DLD1 (cell line): Measurements from ENCODE around the gene GPR55.

ENCODE experiments used
- in situ Hi-C: cut with HindIII; loops from 2 replicates; pipeline ENCODE4 v1.10.0; 2017; ENCODE audit warnings: low sequenced_read_pairs

GPR55 gene

GRCh38 chr2:230935130-230935430, 10.0 kb upstream of the GPR55 start:
- in situ Hi-C loops = no loop called here

DNA sequence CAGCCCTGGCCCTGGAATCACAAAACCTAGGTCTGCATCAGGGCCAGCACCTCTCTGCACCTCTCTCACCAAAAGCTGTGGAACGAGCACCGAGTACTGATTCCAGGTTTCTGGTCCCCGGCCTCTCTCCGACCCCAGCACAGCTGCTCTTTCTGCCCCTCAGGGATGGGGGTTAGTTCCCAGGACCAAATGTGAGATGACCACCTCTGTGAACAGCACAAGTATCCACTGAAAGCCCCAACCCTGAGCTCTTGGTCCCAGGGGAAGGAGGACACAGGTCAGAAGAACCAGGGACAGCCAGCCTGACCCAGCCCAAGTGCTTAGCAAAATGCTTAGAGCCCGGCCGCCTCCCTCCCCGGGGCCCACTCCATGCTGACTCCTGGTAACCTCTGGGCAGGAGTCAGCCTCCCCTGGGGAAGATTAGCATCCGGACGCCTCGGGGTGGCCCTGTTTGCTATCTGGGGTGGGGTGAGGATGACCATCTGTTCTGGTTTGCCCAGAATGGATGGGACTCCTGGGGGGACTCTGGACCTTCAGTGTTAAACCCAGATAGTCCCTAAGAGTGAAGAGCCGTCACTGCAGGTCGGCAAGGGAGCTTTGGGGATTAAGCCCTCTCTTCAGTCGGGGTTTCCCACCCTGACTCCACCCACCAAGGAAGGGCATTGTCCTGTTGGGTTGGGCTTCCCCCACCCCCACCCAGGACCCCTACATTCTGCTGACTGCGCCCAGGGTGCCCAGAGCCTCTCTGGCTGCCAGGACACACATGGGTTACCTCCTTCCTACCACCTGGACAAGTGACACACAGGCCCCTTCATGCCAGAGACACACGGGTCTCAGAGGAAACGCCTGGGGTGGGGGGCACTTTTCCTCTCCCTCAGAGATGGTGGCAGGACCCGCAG, 9.4 kb upstream of the GPR55 start:
- in situ Hi-C loops = no loop called here

DNA sequence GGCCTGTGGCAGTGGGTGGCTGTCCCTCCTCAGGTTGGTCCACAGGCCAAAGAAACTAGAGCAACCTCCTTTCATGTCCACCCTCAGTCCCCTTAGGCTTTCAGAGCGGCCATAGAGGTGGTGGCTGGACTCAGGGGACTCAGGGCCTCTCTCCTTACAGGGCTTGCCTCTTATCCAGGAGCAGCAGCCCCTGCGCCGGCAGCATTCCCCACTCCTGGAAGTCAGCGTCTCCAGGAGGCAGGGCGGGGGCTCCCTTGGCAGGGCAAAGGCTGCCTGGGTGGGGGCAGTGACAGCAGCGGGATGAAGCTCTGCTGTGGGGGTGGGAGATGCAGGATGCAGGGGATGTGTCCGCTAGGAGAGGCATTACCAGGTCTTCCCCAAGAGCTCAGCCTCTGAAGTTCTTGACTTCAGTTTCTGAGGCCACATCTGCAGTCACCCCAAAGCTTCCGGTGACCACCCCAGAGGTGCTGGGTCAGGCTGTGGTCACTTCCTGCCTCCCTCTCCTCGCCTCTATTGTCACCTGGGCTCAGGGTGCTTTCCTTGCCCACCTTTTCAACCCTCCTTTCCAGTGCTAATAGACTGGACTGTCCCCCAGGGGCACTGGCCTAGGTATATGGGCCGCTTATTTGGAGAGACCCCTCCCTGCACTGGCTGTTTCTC, 8.6 kb upstream of the GPR55 start:
- in situ Hi-C loops = no loop called here

GRCh38 chr2:230932556-230933511, 7.8 kb upstream of the GPR55 start:
- in situ Hi-C loops = no loop called here

- in situ Hi-C loops = no loop called here
Measured at GRCh38 chr2:230931556-230932231, 6.7 kb upstream of the GPR55 start.

DNA sequence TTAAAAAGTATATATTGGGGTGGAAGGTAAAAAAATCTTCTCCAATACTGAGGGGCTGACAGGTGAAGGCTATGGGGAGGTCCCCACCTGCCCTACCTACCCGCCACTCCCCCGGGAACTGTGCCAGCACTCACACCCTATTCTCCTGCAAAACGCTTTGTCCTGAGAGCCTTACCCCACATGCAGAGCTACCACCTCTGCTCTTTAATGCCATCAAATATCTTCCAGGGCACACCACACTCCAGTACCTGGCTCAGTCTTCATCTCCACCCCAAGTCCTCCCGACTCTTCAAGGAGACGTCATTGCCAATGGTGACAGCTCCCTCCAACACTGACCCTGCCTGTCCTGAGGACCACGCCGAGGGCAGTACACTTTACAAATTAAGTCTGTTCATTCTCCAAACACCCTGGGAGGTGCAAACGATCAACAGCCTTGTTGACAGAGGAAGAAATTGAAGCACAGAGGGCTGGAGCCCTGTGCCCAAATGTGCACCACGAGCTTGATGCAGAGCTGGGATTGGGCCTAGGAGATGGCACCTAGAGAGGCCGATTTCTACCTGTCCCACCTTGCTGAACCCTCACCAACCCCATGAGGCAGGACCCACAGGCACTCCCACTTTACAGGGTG, 6.0 kb upstream of the GPR55 start:
- in situ Hi-C loops = no loop called here

DNA sequence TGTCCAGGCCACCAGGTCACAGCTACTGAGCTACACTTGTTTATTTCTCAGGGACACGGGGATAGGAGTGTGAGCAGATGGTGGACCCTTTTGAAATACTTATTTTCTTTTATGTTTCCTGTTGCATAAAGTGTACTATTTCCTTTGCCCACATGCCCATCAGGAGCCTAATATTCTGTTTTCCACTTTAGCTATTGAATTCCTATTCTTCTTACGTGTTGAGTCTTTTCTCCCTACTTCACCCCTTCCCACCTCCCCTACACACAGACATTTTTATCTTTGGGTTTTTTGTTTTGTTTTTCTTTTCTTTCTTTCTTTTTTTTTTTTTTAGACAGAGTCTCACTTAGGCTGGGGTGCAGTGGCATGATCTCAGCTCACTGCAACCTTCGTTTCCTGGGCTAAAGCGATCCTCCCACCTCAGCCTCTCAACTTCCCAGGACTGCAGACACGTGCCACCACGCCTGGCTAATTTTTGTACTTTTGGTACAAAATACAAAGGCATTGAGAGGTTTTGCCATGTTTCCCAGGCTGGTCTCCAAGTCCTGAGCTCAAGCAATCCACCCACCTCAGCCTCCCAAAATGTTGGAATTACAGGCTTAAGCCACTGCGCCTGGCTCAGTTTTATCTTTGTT, 5.2 kb upstream of the GPR55 start:
- in situ Hi-C loops = no loop called here

- in situ Hi-C loops = no loop called here
Measured at GRCh38 chr2:230929381-230930148, 4.5 kb upstream of the GPR55 start.

DNA sequence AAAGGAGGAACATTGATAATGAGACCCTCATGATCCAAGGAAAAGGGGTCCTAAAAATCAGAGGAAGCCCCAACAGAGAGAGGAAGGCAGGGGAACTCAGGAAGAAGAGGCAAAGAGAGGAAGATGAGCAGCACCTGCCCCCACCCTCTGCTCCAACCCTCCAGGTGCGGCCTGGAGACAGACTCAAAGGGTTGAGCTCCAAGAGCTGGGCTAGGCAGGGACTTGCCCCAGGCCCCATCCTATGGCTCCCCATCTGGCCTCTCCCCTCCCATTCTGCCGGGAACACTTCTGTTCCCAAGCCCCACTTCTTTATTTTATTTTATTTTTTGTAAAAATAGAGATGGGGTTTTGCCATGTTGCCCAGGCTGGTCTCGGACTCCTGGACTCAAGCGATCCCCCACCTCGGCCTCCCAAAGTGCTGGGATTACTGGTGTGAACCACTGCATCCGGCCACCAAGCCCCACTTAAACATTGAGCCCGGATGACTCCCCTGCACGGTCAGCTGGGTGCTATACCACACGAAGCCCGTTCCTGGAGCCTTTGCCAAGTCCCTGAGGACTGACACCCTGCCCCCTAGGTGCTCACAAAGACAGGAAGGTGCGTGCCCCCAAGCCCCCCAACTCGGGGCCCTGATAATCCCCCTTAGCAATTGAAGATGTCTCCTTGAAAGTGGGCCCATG, 3.8 kb upstream of the GPR55 start:
- in situ Hi-C loops = no loop called here

- in situ Hi-C loops = no loop called here
Measured at GRCh38 chr2:230927711-230928341, 2.8 kb upstream of the GPR55 start.

DNA sequence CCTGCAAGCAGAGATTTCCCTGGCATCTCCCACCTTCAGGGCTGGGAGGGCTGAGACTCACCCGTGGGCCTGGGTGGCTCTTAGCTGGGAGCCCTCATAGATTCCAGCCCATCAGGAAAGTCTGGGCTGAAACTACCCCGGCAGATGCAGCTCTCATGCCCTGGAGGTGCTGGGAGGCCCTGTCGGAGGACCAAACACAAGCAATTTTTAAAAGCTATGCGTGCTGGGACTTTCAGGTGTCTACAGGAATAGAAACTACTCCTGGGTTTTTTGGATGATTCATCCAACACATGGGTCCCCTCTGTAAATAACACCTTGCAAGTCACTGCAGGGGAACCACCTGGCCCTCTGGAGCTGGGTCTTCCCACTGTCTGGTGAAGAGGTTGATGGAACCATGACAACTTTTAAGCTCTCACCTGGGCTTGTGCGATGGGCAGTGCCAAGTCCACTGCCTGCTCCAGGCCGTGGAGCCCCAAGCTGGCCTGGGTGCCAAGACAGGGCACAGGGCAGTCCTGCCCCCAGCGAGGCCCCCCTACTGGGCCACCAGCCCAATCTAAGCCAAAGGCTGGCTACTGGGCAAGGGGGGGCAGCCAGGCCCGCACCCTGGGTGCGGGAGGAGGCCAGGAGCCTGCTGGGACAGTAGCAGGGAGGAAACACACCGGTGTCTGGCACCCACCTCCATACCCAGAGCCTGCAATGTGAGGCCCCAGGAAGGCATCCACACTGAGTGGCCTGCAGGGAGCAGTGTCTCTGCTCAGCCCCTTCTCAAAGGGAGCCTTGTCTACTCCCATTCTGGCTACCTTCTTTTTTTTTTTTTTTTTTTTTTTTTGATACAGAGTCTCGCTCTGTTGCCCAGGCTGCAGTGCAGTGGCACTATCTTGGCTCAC, 1.1 kb upstream of the GPR55 start:
- in situ Hi-C loops = no loop called here

DNA sequence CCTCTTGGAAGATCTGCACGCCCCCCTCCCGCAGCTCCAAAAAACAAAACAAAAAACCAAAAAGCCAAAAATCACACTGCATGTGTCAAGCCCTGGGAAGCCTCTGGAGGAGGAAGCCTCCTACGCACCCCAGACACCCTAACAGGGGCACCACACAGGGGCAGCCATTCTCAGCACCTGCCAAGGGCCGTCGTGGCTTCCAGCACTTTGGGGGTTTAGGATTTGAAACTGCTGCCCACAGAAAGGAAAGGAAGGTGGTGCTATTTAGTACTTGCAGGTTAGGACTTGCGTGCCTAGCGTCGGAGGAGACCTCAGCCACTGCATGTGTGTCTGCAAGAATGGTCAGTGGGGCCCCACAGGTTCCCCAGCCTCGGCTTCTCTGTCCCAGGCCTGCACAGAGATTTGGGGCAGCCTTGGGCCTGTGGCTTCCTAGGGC, 419 bp upstream of the GPR55 start:
- in situ Hi-C loops = no loop called here

GRCh38 chr2:230924092-230924469, 961 bp downstream of the GPR55 start:
- in situ Hi-C loops = no loop called here

DNA sequence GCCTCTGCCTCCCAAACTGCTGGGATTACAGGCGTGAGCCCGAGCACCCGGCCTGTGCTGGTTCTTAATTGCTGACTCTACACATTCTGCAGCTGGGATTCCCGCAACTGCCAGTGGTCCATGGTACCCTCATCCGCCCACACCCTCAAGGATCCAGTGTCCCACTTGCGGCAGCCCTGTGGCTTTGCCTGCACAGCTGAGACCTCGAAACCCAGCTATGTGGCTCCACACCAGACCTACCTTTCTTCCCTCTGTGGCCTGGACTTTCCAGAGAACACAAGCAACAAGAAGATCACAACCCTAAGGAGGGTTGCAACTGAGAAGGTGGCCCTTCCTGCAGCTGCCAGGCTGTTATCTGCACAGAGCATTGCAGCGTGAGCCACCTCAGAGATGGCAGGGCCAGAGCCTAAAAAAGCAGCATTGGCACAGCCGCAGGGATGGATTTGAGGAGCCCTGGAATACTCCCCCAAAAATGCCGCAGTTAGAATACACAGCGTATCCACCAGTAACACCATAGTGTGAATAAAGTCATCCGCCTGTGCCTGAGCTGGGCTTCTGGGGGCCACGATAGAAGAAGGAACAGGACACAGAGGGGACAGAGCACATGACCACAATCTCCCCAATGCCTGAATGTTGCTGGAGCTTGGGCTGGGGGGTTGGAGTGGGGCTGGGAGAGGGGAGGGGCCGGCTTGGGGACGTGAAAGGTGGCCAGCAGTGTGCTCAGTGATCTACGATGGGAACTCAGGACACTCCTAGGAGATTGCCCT, 1.9 kb downstream of the GPR55 start:
- in situ Hi-C loops = no loop called here

DNA sequence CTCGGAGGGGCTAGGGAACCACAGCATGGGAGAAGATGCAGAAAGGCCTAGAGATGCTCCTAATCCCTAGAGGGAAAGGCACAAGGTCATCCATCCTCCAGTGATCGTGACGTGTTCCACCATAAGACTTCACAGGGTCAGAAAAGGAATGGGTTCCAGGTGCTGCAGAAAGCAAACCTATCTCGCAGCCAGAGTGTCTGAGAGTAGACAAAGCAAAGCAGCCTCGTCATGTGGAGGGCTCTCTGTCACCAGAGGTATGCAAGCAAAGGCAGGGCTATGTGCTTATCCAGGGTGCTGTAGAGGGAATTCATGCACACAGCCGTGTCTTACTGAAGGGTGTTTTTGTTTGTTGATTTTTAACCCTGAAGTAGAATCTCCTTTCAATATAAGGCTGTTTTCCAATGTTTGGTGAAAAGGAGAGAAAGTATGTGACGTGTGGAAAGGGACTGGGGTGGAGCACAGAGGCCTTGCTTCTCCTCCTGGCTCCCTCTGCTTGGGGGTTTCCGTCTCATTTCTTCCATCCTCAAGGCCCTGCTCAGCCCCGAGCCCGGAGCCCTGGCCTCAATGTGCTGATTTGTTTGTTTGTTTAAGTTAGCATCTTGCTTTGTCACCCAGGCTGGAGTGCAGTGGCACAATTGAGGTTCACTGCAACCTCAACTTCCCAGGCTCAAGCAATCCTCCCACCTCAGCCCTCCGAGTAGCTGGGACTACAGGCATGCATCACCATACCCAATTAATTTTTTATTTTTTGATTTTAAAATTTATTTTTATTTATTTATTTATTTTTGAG, 3.0 kb downstream of the GPR55 start:
- in situ Hi-C loops = no loop called here

- in situ Hi-C loops = no loop called here
Measured at GRCh38 chr2:230920167-230920566, 4.9 kb downstream of the GPR55 start.
